ENCODE data around the gene SEC14L1.
"Not testable (repeated sequence)": the region's sequence is repeated elsewhere in the genome, so short reads cannot be mapped to it uniquely, and the experiment has no call there.

The SEC14L1 gene

GRCh38 chr17:77237232-77238008 is 96.7 kb downstream of the SEC14L1 start:
- no peak for DNase-seq (ENCODE audit: low read depth in 3 of 3)

DNA sequence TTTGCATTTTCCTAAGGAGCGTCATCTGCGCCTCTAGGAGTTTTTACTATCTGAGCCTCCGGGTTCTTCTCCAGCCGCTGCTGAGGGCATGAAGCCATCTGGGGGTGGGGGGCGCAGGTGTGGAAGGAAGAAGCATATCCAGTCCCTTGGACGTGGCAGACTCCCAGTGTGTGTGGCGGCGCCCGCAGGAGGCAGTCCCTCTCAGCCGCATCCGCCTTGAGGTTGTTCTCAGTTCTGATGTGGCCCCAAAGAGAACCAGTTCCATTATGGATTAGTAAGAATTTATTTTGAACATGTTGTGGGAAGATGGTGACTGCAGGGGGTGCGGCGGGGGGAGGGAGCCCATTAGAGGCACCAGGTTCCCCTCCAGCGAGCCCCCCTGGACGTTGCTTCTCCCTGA is 100.2 kb downstream of the SEC14L1 start:
- no peak for DNase-seq (ENCODE audit: low read depth in 3 of 3)

DNA sequence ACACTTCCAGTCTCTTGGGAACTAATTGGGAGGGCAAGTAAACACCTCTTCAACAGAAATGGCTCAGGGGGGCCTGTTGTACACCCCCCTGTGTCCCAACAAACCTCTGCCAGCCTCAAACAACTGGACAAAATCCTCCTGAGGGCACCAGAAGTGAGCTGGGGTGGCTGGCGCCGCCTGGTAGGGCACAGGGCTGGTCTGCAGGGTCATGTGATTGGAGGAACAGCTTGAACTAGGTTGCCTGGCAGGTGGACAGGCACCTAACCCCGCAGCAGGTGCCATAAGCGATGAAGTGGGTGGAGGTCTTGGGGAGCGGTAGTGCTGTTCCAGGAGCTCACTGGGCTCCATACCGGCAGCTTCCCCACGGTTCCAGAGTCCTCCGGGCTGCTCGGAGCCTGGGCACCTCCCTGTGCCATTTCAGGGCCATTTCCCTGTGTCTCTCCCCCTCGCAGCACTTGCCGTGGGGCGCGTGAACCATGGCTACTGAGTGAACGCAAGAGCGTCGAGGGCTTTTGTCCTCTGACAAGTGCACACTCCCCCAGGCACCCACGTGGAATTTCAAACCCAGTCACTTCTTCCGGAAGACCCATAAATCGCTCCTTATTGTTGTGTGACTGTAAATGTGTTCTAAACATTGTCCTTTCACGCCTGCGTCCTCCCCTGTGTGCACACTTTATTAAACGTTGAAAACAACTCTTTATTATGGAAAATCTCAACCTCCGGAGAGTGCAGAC is 101.5 kb downstream of the SEC14L1 start:
- DNase-seq (ENCODE audit: low read depth in 3 of 3), result no peak

- no peak for DNase-seq (ENCODE audit: low read depth in 3 of 3)
These were observed 104.6 kb downstream of the SEC14L1 start for GRCh38 chr17:77245162-77245926.

DNA sequence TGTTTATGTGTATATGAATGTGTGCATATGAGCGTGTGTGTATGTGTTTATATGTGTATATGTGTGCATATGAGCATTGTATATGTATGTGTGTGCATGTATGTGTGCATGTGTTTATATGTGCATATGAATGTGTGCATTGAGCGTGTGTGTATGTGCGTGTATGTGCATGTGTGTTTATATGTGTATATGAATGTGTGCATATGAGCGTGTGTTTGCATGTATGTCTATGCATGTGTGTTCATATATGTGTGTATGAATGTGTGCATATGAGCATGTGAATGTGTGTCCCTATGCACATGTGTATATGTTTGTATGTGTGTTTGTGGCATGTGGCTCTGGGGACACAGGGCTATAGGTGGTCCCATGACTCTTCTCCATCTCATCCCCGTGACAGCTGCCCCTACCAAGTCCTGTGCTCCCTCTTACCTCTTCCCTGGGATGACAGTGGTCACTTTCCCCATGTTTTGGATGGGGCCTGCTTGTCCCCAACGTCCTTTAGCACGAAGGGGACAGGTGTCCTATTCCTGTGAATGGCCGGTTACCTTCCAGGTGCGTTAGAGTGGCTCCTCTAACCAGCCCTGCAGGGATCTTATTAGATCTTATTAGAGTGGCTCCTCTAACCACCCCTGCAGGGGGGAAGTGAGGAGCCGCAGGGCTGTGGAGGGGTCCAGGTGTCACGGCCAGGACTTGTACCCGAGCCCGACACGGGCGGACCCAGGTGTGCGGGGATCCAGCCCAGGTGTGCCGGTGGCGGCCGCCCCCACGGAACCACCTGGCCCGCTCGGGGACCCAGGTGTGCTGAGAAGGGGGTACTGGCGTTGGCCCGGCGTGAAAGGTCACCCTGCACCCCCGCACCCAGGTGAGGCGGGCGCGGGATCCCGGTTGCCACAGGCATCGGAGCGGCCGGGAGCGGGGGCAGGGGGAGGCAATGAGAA is 105.6 kb downstream of the SEC14L1 start:
- DNase-seq (ENCODE audit: low read depth in 3 of 3), result no peak

- peak; percentile 73 to 83 (median 82) for DNase-seq (ENCODE audit: low read depth in 3 of 3)
These were observed 106.3 kb downstream of the SEC14L1 start for GRCh38 chr17:77247048-77247541.

DNA sequence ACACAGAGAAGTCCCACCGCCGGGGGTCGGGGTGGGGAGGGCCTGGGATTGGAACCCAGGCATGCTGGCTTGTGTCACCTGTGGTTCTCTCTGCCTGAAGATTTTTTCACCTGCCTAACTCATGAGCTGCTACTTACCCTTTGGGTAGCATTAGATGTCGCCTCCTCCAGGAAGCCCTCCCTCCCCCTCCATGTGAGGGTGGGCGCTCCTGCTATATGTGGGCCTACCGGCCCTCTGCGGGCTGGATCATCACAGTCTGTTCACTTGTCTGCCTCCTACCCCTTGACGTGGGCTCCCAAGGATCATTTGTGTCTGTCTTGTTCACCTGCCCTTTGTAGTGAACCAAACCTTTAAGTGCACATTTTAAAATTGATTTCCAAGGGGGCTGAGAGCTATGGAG is 106.8 kb downstream of the SEC14L1 start:
- no peak for DNase-seq (ENCODE audit: low read depth in 3 of 3)

DNA sequence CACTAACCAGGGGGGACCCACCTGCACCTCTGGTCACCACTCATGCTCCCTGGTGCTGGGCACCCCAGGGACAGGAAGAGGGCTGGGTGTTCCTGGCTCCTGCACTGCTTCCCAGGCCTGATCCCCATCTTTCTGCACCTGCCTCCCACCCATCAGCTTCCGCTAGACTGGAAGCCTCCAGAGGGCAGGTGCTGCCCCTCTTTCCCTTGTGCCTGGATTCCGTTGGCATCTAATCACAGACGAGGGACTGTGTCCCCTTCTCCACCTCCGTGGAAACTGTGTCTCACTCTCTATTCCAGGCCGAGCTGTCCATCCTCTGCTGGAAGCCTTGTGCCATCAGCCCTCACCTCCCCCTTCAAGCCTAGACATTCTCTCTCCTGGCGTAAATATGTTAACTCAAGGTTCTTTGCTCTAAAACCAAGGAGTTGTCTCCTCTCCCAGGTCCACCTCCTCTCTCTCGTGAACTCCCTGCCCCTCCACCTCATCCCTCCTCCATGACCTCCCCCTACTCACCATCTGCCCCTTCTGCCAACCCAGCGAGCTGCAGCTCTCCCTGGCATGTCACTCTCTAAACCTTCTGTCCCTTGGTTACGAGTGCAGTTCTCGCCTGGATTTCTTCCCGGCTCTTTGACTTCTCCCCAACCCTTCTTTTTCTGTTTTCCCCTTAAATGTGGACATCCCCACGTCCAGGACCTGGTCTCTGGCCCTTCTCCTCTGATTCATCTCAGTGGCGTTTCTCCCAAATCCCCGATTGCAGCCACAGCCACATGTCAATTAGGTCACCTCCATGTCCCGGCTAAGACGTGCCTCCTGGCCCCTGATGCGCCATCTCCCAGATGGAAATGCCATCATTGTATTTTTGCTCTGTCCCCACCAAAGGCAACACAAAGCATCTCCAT is 107.7 kb downstream of the SEC14L1 start:
- DNase-seq (ENCODE audit: low read depth in 3 of 3), result no peak

DNA sequence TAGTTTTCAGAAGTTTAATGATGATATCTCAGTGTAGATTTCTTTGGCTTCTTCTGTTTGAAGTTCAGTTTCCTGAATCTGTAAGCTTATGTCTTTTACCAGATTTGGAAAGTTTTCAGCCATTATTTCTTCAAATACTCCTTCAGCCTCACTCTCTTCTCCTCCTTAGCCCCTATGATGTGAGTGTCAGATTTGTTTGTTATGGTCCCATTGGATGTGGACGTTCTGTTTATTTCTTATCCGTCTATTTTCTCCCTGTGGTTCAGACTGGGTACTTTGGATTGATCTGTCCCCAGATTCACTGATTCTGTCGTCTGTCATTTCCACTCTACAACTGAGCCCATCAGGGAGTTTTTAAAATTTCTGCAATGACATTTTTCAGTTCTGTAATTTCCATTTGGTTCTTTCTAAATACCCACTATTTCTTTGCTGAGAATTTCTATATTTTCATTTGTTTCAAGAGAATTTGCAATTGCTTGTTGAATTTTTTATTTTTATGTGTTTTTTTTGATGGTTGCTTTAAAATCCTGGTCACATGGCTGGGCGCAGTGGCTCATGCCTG is 110.9 kb downstream of the SEC14L1 start:
- no peak for DNase-seq (ENCODE audit: low read depth in 3 of 3)

- DNase-seq (ENCODE audit: low read depth in 3 of 3), result not testable (repeated sequence)
These were observed 111.5 kb downstream of the SEC14L1 start for GRCh38 chr17:77252306-77252705.

DNA sequence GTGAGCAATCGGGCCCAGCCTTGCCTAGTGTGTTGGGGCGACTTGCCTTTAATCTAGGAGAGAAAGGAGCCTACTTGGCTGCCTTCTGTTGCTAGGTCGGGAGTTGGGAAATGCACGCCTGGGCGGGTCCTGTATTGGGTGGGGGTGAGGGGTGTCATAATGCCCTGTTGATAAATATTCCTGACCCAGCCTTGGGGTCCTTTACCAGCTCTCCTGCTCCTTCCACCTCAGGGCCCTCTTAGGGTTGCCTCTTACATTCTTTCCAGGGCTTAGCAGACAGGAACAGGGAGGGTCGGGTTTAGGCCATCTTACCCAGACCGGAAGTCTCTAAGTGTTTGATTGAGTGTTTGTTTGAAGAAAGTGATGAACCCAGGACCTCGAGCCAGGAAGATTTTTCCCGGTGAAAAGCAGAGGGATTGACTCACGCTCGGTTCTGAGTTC is 112.9 kb downstream of the SEC14L1 start:
- no peak for DNase-seq (ENCODE audit: low read depth in 3 of 3)

DNA sequence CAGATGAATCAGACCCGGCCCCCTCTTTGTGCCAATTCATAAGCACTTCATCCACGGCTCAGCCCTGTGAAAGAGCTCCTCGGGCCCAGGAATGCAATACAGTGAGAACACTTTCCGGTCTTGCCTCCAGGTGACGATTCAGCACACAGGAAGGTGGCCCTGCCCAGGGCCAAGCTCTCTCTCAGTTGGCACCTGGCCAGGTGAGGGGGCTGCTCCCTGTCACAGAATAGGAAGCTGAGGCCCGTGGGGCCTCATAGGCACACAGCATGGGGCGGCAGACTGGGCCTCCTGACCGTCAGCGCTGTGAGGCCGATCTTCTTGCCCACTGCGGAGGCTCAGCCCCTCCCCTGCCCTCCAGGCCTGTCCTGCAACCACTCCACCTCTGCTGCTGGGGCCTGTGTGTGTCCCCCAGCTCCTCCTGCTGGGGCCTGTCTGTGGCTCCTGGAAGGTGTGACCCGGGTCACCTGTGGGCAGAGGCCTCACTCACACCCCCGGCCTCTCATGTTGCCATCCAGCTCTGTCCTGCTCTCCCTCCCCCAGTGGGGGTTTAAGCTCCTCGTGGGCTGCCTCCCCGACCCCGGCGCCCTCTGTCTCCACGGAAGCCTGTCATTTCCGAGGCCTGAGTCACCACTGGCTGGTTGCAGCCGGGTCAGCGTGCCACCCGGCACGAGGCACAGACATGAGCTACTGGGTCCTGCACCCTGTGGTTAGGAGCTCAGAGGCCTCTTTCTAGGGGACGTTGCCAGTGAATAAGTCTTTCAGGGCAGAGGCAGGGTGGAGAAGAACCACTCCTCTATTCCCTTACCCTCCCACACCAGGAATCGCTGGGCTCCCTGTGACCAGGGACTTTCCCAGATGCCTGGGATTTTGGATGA is 114.4 kb downstream of the SEC14L1 start:
- DNase-seq (ENCODE audit: low read depth in 3 of 3), result no peak

DNA sequence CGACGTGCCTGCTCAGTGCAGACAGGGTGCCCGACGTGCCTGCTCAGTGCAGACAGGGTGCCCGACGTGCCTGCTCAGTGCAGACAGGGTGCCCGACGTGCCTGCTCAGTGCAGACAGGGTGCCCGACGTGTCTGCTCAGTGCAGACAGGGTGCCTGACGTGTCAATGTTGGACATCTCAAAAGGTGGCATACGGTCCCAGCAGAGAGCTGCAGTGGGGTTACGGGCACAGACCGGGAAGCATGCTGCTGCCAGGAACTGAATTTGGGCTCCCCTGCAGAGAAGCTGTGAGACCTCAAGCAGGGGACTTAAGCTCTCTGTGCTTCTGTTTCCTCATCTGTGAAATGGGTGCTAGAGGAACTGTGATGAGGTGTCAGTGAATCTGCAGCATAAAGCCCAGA is 115.2 kb downstream of the SEC14L1 start:
- DNase-seq (ENCODE audit: low read depth in 3 of 3), result not testable (repeated sequence)

GRCh38 chr17:77256710-77257109 is 115.9 kb downstream of the SEC14L1 start:
- no peak for DNase-seq (ENCODE audit: low read depth in 3 of 3)

DNA sequence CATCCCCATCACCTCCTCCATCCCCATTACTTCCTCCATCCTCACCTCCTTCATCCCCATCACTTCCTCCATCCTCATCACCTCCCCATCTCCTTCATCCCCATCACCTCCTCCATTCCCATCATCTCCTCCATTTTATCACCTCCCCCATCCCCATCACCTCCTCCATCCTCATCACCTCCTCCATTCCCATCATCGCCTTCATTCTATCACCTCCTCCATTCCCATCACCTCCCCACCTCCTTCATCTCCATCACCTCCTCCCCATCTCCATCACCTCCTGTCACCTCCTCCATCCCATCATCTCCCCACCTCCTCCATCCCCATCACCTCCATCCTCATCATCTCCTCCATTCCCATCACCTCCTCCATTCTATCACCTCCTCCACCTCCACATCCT is 116.4 kb downstream of the SEC14L1 start:
- no peak for DNase-seq (ENCODE audit: low read depth in 3 of 3)

GRCh38 chr17:77257596-77258458 is 117.1 kb downstream of the SEC14L1 start:
- DNase-seq (ENCODE audit: low read depth in 3 of 3), result no peak

DNA sequence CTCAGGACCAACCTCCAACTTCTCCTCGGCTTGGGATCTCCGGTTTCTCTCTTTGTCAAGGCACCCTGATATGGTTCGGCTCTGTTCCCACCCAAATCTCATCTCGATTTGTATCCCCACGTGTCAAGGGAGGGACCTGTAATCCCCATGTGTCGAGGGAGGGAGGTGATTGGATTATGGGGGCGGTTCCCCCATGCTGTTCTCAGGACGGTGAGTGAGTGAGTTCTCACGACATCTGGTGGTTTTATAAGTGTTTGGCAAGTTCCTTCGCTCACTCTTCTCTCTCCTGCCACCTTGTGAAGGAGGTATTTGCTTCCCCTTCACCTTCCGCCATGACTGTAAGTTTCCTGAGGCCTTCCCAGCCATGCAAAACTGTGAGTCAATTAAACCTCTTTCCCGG is 117.9 kb downstream of the SEC14L1 start:
- DNase-seq (ENCODE audit: low read depth in 3 of 3), result no peak

All from stimulated activated CD4-positive, alpha-beta T cell treated with anti-CD3 and anti-CD28 coated beads, TNF-alpha, amount 100 ng/mL, for 4 hours (primary cell).